Measurements from ENCODE around the gene BUD13.

BUD13 gene

GRCh38 chr11:116712428-116712827 lies 60.4 kb downstream of the BUD13 start:
- no peak for DNase-seq

GRCh38 chr11:116710762-116711161 lies 62.0 kb downstream of the BUD13 start:
- no peak for DNase-seq

- DNase-seq, result no peak
These were observed 62.6 kb downstream of the BUD13 start for GRCh38 chr11:116710001-116710674.

GRCh38 chr11:116707746-116708145 lies 65.0 kb downstream of the BUD13 start:
- DNase-seq, result no peak

- DNase-seq, result no peak
These were observed 65.6 kb downstream of the BUD13 start for GRCh38 chr11:116707161-116707629.

GRCh38 chr11:116703421-116703820 lies 69.4 kb downstream of the BUD13 start:
- no peak for DNase-seq

GRCh38 chr11:116702772-116703385 lies 69.9 kb downstream of the BUD13 start:
- DNase-seq, result no peak

GRCh38 chr11:116701876-116702275 lies 70.9 kb downstream of the BUD13 start:
- DNase-seq, result no peak

- no peak for DNase-seq
These were observed 71.4 kb downstream of the BUD13 start for GRCh38 chr11:116701297-116701801.

- no peak for DNase-seq
These were observed 72.1 kb downstream of the BUD13 start for GRCh38 chr11:116700586-116701220.

Measured in left hindlimb (tissue), 1 donor.